Measurements from ENCODE around the gene AKAP17A.

AKAP17A gene

DNA sequence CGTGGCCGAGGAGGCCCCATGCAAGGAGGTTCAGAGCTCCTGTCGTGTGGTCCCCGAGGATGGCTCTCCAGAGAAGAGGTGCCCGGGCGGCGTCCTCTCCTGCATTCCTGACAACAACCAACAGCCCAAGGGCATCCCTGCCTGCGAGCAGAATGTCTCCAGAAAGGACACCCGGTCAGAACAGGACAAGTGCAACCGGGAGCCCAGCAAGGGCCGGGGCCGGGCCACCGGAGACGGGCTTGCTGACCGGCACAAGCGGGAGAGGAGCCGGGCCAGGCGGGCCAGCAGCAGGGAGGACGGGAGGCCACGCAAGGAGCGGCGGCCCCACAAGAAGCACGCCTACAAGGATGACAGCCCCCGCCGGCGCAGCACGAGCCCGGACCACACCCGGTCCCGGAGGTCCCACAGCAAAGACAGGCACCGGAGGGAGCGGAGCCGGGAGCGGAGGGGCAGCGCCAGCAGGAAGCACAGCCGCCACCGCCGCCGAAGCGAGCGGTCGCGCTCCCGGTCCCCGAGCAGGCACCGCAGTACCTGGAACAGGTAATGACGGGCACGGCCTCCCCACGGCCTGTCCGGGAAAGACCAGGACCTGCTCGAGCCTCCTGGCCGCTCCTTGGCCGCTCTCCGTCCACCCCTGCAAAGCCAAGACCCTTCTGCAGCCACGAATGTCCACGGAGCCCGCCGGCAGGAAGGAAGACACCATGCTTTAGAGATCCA, 9.8 kb downstream of the AKAP17A start:
- TF ChIP-seq, protein P1, sequence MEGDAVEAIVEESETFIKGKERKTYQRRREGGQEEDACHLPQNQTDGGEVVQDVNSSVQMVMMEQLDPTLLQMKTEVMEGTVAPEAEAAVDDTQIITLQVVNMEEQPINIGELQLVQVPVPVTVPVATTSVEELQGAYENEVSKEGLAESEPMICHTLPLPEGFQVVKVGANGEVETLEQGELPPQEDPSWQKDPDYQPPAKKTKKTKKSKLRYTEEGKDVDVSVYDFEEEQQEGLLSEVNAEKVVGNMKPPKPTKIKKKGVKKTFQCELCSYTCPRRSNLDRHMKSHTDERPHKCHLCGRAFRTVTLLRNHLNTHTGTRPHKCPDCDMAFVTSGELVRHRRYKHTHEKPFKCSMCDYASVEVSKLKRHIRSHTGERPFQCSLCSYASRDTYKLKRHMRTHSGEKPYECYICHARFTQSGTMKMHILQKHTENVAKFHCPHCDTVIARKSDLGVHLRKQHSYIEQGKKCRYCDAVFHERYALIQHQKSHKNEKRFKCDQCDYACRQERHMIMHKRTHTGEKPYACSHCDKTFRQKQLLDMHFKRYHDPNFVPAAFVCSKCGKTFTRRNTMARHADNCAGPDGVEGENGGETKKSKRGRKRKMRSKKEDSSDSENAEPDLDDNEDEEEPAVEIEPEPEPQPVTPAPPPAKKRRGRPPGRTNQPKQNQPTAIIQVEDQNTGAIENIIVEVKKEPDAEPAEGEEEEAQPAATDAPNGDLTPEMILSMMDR (conservative IDR thresholded peaks at IDR 0.05; ENCODE audit: low read depth, low read length) = no peak
- no peak overlapping the region for H3K4me3 ChIP-seq (ENCODE audit: low read depth, low read length)
- DNase-seq (ENCODE audit: low read depth) = no peak

DNA sequence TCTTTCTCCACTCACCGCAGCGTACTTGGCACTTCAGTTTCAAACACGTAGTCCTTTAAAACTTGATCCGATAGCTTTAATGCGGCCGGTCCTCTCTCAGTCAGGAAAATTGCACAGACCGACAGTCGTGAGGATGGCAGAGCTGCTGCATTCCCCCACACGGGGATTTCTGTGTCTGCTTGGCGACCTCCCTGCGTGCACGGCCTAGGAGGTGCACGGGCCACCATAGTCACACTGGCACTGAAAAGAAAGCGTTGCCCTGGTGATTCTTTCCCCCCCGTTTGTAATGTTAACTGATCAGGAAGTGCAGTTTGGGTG, 10.3 kb downstream of the AKAP17A start:
- TF ChIP-seq, protein P1 (conservative IDR thresholded peaks at IDR 0.05; ENCODE audit: low read depth, low read length) = no peak
- H3K4me3 ChIP-seq (ENCODE audit: low read depth, low read length) = no peak overlapping the region
- no peak for DNase-seq (ENCODE audit: low read depth)

DNA sequence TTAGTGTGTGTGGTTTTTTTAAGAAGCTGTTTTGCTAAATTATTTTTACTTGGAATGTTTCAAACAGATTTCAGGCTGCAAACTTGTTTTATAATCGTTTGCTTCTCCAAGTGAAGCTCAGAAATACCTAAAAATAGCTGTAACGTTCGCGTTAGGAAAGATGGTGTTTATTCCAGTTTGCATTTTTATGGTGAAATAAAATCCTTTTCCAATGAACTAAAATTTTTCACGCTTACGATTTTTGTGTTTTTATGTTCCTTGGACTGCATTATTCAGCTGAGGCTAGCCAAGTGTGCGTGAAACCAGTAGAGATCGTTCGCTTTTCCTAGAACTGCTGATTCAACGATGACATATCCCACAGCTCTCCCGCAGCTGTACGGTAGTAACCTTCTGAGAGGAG, 10.9 kb downstream of the AKAP17A start:
- TF ChIP-seq, protein P1 (conservative IDR thresholded peaks at IDR 0.05; ENCODE audit: low read depth, low read length) = no peak
- DNase-seq (ENCODE audit: low read depth) = no peak
- no peak overlapping the region for H3K4me3 ChIP-seq (ENCODE audit: low read depth, low read length)

DNA sequence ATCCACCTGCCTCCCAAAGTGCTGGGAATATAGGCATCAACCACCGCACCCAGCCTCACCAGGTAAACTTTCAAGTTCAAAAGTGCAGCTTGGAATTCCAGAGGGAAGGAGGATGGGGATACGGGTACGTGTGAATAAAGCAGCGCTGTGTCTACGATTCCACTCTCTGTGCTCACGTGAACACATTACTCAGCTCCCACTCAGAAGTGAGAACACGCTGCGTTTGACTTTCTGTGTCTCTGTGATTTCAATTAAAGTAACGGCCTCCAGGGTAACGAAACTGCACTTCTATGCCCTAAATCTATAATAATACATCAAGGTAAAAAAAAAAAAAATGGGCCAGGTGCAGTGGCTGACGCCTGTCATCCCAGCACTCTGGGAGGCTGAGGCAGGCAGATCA, 15.1 kb downstream of the AKAP17A start:
- no peak overlapping the region for H3K4me3 ChIP-seq (ENCODE audit: low read depth, low read length)
- DNase-seq (ENCODE audit: low read depth) = no peak
- TF ChIP-seq, protein P1 (conservative IDR thresholded peaks at IDR 0.05; ENCODE audit: low read depth, low read length) = no peak

DNA sequence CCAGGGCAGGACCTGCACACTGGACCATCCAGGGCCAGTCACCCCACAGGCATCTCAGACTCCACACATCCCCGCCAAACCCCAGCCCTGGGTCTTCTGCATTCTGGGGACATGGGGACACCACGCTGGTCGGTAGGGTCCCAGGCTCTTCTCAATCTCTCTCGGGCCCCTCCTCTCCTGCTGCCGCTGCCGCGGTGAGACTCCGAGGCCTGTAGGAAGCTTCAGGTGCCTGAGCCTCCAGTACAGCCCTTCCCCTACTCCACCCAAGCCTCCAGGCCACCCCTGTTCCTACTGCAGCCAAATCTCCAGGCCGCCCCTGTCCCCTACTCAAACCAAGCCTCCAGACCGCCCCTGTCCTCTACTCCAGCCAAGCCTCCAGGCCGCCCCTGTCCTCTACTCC, 17.9 kb downstream of the AKAP17A start:
- DNase-seq (ENCODE audit: low read depth) = no peak
- TF ChIP-seq, protein P1 (conservative IDR thresholded peaks at IDR 0.05; ENCODE audit: low read depth, low read length) = no peak
- H3K4me3 ChIP-seq (ENCODE audit: low read depth, low read length) = no peak overlapping the region

DNA sequence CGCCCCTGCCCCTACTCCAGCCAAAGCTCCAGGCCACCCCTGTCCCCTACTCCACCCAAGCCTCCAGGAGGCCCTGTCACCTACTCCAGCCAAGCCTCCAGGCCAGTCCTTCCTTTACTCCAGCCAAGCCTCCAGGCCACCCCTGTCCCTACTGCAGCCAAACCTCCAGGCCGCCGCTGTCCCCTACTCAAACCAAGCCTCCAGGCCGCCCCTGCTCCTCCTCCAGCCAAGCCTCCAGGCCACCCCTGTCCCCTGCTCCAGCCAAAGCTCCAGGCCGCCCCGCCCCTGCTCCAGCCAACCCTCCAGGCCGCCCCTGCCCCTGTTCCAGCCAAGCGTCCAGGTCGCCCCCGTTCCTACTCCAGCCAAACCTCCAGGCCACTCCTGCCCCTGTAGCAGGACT, 18.4 kb downstream of the AKAP17A start:
- TF ChIP-seq, protein P1 (conservative IDR thresholded peaks at IDR 0.05; ENCODE audit: low read depth, low read length) = no peak
- DNase-seq (ENCODE audit: low read depth) = no peak
- H3K4me3 ChIP-seq (ENCODE audit: low read depth, low read length) = no peak overlapping the region

DNA sequence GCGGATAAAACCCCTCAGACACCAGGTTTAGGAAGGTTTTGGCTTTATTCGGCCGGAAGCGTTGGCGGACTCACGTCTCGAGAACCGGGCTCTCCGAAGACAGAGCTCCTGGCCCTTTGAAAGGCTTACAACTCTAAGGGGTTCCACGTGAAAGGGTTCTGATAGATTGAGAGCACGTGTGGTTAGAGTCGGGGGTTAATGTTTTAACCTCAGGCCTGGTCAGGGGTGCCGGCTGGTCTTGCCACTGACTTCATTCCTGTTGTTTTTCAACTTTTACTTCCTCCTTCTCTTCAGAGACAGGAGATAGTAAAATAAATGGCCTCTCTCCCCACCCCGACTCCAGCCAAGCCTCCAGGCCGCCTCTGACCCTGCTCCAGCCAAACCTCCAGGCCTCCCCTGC, 18.8 kb downstream of the AKAP17A start:
- H3K4me3 ChIP-seq (ENCODE audit: low read depth, low read length) = no peak overlapping the region
- TF ChIP-seq, protein P1 (conservative IDR thresholded peaks at IDR 0.05; ENCODE audit: low read depth, low read length) = no peak
- DNase-seq (ENCODE audit: low read depth) = no peak
